KMS-11 (cell line): ENCODE measurements around the gene MRGPRD.

Source experiments
- H2AFZ ChIP-seq: fragments of 200-600 bp; sonication (generic); 2 replicates; pipeline ENCODE4 v1.6.1; 2016; ENCODE audit warnings: antibody characterized with exemption, mixed run types, low read depth
- H3K27ac ChIP-seq: fragments of 200-600 bp; sonication (generic); 2 replicates; pipeline ENCODE4 v1.6.1; 2016; ENCODE audit warnings: mild to moderate bottlenecking, mixed run types
- H3K27me3 ChIP-seq: fragments of 200-600 bp; sonication (generic); 2 replicates; pipeline ENCODE4 v1.6.1; 2017; ENCODE audit warnings: mild to moderate bottlenecking, low read depth, mixed run types, moderate library complexity; ENCODE audit not compliant: insufficient read depth
- H3K36me3 ChIP-seq: fragments of 200-600 bp; sonication (generic); 2 replicates; pipeline ENCODE4 v1.6.1; 2017; ENCODE audit warnings: mild to moderate bottlenecking, mixed run types; ENCODE audit not compliant: insufficient read depth
- H3K4me1 ChIP-seq: fragments of 200-600 bp; sonication (generic); 2 replicates; pipeline ENCODE4 v1.6.1; 2016; ENCODE audit warnings: mild to moderate bottlenecking, low read depth, mixed run types; ENCODE audit not compliant: poor library complexity, severe bottlenecking
- H3K4me2 ChIP-seq: fragments of 200-600 bp; sonication (generic); 2 replicates; pipeline ENCODE4 v1.7.0; 2016; ENCODE audit warnings: mild to moderate bottlenecking, mixed run types
- H3K4me3 ChIP-seq: fragments of 200-600 bp; sonication (generic); IDR thresholded peaks from 2 replicates; pipeline ENCODE4 v1.6.1; 2017; ENCODE audit warnings: low read depth, low read length, mixed read lengths; ENCODE audit not compliant: insufficient read depth
- H3K79me2 ChIP-seq: fragments of 200-600 bp; sonication (generic); 2 replicates; pipeline ENCODE4 v1.6.1; 2016; ENCODE audit warnings: low read depth, mixed run types; ENCODE audit not compliant: insufficient read depth
- H3K9ac ChIP-seq: fragments of 200-600 bp; sonication (generic); 2 replicates; pipeline ENCODE4 v1.6.1; 2016; ENCODE audit warnings: mild to moderate bottlenecking, mixed run types
- H4K20me1 ChIP-seq: fragments of 200-600 bp; sonication (generic); 2 replicates; pipeline ENCODE4 v1.6.1; 2016; ENCODE audit warnings: mild to moderate bottlenecking, mixed run types; ENCODE audit not compliant: insufficient read depth
- TF ChIP-seq, protein P1 (sequence below): fragments of 200-600 bp; sonication (generic); conservative IDR thresholded peaks from 2 replicates; pipeline ENCODE4 v1.6.1; 2017; ENCODE audit warnings: low read depth, mild to moderate bottlenecking, antibody characterized with exemption, low read length, moderate library complexity, mixed read lengths

The MRGPRD gene

GRCh38 chr11:69007975-69008381, 27.2 kb upstream of the MRGPRD start:
- H3K27ac ChIP-seq = no peak overlapping the region
- no peak overlapping the region for H3K9ac ChIP-seq
- TF ChIP-seq, protein P1, sequence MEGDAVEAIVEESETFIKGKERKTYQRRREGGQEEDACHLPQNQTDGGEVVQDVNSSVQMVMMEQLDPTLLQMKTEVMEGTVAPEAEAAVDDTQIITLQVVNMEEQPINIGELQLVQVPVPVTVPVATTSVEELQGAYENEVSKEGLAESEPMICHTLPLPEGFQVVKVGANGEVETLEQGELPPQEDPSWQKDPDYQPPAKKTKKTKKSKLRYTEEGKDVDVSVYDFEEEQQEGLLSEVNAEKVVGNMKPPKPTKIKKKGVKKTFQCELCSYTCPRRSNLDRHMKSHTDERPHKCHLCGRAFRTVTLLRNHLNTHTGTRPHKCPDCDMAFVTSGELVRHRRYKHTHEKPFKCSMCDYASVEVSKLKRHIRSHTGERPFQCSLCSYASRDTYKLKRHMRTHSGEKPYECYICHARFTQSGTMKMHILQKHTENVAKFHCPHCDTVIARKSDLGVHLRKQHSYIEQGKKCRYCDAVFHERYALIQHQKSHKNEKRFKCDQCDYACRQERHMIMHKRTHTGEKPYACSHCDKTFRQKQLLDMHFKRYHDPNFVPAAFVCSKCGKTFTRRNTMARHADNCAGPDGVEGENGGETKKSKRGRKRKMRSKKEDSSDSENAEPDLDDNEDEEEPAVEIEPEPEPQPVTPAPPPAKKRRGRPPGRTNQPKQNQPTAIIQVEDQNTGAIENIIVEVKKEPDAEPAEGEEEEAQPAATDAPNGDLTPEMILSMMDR = no peak
- H3K4me2 ChIP-seq = no peak overlapping the region
- no peaks in the 10 kb centered on the region for H3K79me2 ChIP-seq
- no peaks in the 10 kb centered on the region for H3K4me1 ChIP-seq
- no peaks in the 10 kb centered on the region for H4K20me1 ChIP-seq
- H2AFZ ChIP-seq = no peak overlapping the region
- peaks cover 81% of the 10 kb centered on the region for H3K27me3 ChIP-seq
- H3K4me3 ChIP-seq = no peak overlapping the region
- no peaks in the 10 kb centered on the region for H3K36me3 ChIP-seq

- Histone ChIP-seq H3K79me2 (no peaks in the 10 kb centered on the region), H3K4me3 (no peak overlapping the region), H3K36me3 (no peaks in the 10 kb centered on the region), H2AFZ (no peak overlapping the region), H3K27me3 (peaks cover 81% of the 10 kb centered on the region), H3K4me1 (no peaks in the 10 kb centered on the region), H3K27ac (no peak overlapping the region), H4K20me1 (no peaks in the 10 kb centered on the region), H3K4me2 (no peak overlapping the region), H3K9ac (no peak overlapping the region)
- TF ChIP-seq, protein P1 = no peak
Observed at GRCh38 chr11:69006816-69007215, 26.0 kb upstream of the MRGPRD start.

GRCh38 chr11:69005631-69006368, 25.0 kb upstream of the MRGPRD start:
- Histone ChIP-seq H2AFZ (no peak overlapping the region), H3K27me3 (peaks cover 75% of the 10 kb centered on the region)

GRCh38 chr11:69005183-69005630, 24.4 kb upstream of the MRGPRD start:
- Histone ChIP-seq H3K36me3 (no peaks in the 10 kb centered on the region), H3K27ac (no peak overlapping the region), H3K79me2 (no peaks in the 10 kb centered on the region), H3K4me3 (no peak overlapping the region), H3K27me3 (peaks cover 70% of the 10 kb centered on the region), H3K4me1 (no peaks in the 10 kb centered on the region), H3K9ac (no peak overlapping the region), H3K4me2 (no peak overlapping the region), H4K20me1 (no peaks in the 10 kb centered on the region), H2AFZ (no peak overlapping the region)
- TF ChIP-seq, protein P1 = no peak

More at GRCh38 chr11:69005631-69006368, 25.0 kb upstream of the MRGPRD start:
- Histone ChIP-seq H3K36me3 (no peaks in the 10 kb centered on the region), H3K27ac (no peak overlapping the region), H3K79me2 (no peaks in the 10 kb centered on the region), H3K9ac (no peak overlapping the region), H3K4me3 (no peak overlapping the region), H3K4me2 (no peak overlapping the region), H3K4me1 (no peaks in the 10 kb centered on the region), H4K20me1 (no peaks in the 10 kb centered on the region)
- TF ChIP-seq, protein P1 = no peak
